Amniotic stem cell (primary cell): ENCODE results near the gene IDUA.

ENCODE experiments used
- DNase-seq: peaks from one replicate; lab custom pipeline; 2025; lab: John Stamatoyannopoulos, UW

IDUA gene

GRCh38 chr4:1015746-1016145, 28.9 kb downstream of the IDUA start:
- no peak for DNase-seq

GRCh38 chr4:1017211-1017610, 30.4 kb downstream of the IDUA start:
- DNase-seq = no peak

DNA sequence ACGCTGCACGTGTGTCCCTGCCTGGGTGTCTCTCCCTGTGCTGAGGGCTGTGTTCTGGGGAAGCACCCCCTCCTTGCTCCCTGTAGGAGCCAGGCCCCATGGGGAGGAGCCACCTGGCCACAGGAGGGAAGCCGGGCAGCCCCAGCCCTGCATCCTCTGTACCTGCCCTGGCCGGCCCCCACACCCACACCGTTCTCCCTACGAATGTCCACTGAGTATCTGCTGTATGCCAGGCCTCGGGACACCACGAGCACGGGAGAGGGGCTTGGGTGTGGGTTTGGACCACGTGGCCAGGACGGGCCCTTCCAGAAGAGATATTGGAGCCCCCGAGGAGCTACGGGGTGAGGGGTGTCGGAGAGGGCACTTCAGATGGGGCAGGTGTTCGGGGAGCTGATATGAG, 30.9 kb downstream of the IDUA start:
- no peak for DNase-seq

- DNase-seq = no peak
Measured at GRCh38 chr4:1018147-1019020, 31.5 kb downstream of the IDUA start.

DNA sequence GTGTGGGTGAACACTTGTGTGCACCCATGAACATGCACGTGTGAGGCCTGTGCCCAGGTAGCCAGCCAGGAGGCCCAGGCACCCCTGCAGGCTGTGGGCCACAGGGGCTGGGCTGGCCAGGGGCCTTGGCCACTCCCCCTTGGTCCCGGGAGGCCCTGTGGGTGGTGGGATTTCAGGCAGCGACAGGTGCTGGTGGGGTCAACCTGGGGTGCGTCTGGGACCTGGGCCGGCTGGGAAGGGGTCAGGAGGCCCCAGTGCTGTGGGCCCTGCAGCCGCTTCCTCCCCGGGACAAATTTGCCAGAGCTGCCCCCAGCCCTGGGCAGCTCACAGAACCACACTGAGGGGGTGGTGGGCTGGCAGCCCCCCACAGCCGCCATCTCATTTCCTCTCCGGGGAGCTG, 32.5 kb downstream of the IDUA start:
- no peak for DNase-seq

DNA sequence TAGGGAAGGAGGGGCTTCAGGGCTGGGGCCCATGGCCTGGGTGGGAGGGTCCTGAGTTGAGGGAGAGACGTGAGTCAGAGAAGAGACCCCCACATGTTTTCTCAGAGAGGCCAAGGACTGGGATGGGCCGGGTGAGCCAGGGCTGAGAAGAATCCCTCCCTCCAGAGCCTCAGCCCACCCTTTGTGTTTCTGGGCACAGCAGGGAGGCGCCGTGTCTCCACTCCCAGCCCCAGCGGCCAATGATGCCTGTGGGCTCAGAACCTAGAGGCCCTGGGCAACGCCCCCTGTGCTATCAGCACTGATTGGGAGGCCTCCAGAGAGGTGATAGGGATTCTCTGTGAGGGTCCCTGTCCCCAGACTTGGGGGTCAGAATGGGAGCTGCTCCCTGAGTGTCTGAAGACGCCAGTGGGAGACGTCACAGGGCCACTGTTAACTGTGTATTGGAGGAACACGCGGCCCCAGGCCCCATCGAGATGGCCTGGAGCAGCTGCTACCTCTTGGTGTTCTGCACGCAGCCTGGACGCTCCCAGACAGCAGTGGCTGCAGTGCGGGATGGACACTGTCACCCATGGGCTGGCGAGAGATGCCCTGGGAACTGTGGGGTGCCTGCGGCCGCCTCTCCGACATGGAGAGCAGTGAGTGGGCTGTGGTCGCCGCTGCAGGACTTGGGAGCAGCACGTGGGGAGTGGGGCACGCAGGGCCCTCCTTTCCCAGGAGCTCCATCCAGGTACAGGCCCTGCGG, 33.1 kb downstream of the IDUA start:
- no peak for DNase-seq

- DNase-seq = no peak
Measured at GRCh38 chr4:1021386-1022050, 34.7 kb downstream of the IDUA start.

- DNase-seq = no peak
Measured at GRCh38 chr4:1022051-1022738, 35.4 kb downstream of the IDUA start.

GRCh38 chr4:1022739-1023066, 35.9 kb downstream of the IDUA start:
- DNase-seq = no peak

GRCh38 chr4:1023075-1023640, 36.3 kb downstream of the IDUA start:
- DNase-seq = no peak

- DNase-seq = no peak
Measured at GRCh38 chr4:1023895-1024740, 37.3 kb downstream of the IDUA start.

DNA sequence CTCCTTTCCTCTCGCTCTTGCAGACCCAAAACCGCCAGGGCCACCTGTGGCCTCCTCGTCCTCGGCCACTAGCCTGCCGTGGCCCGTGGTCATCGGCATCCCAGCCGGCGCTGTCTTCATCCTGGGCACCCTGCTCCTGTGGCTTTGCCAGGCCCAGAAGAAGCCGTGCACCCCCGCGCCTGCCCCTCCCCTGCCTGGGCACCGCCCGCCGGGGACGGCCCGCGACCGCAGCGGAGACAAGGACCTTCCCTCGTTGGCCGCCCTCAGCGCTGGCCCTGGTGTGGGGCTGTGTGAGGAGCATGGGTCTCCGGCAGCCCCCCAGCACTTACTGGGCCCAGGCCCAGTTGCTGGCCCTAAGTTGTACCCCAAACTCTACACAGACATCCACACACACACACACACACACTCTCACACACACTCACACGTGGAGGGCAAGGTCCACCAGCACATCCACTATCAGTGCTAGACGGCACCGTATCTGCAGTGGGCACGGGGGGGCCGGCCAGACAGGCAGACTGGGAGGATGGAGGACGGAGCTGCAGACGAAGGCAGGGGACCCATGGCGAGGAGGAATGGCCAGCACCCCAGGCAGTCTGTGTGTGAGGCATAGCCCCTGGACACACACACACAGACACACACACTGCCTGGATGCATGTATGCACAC, 38.2 kb downstream of the IDUA start:
- no peak for DNase-seq

GRCh38 chr4:1026115-1026514, 39.3 kb downstream of the IDUA start:
- DNase-seq = no peak

DNA sequence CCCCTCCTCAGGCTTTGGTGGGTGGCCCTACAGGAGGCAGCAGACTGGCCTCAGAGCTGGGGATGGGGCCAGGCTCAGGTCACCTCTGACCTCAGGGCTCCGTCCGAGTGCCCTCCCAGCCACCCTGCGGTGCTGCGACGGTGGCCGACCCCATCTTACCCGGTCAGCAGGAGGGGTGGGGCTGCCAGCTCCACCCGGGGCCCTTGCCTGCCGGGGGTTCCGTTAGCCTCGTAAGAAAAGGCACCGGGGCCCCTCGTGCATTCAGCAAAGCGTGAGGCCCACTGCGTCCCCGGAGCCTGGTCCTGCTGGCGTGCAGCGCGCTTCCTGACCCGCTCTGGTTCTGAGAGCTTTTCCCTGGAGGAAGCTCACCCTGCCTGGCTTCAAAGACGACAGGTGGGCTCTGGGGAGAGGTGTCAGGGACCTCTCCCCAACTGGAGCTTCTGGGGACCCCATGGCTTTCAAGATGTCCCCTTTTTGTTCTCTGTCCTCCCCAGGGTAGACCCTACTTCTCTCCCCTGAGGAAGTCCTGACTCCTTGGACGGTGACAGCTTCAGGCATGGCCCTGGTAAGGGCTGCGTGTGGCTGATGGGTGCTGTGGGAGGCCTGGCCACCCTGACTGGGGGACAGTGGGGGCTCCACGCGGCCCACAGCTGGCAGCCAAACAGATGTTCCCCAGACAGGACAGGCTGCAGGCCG, 40.5 kb downstream of the IDUA start:
- DNase-seq = no peak

DNA sequence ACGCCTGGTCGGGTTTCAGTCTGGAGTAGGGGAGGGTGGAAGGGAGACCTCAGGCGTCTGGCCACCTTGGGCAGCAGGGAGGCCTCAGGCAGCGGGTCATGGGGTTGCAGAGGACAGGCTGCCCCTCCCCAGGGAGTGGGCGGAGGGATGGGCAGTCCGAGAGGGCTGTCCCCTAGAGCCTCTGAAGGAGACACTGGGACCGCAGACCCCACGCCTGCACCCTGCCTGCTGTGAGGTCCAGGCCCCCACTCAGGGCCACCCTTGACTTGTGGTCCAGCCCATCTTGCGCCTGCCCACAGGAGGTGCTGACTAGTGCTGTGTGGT, 41.0 kb downstream of the IDUA start:
- DNase-seq = no peak

DNA sequence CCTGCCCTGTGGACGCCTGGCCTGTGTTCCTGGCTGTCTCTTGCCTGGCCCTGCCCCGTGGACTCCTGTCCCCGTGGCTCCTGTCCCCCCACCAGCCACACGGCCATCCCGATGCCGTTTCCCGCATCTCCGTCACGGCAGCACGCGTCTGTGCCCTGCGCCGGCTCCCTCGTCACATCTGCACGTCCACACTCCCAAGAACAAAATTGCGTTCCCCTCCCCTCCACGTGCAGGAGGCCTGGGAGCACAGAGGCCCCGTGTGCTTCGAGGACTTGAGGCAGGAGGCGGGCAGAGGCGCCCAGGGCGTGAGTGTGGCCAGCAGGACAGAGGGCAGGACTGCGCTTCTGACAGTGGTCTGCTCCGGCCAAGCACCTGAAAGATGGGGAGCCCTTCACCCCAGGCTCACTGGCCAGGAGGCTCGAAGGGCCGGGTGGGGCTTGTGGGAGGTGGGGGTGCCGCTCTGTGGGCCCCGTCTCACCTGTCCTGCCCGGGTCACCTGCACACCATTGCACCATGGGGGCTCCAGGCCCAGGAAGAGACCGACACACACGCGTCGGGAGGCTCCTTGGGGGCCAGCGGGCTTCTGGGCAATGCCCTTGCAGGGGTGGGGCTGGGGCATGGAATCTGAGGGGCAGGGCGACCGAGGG, 41.9 kb downstream of the IDUA start:
- no peak for DNase-seq

DNA sequence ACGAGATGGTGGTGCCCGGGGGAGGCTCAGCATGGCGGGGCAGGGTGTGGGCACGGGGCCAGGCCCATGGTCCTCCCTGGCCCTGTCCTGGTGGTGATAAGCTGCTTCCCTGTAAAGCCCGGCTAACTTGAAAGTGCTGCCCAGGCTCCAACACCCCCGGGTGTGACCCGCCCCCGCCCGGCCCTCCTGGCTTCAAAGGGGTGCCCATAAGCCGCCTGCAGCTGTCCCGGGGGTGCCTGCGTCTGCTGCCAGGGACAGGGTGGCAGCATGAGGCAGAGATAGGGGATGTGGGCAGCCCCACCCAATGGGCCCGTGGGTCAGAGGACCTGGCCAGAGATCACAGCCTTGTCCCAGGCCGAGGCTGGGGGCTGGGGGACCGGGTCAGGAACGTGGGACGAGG, 42.7 kb downstream of the IDUA start:
- no peak for DNase-seq

DNA sequence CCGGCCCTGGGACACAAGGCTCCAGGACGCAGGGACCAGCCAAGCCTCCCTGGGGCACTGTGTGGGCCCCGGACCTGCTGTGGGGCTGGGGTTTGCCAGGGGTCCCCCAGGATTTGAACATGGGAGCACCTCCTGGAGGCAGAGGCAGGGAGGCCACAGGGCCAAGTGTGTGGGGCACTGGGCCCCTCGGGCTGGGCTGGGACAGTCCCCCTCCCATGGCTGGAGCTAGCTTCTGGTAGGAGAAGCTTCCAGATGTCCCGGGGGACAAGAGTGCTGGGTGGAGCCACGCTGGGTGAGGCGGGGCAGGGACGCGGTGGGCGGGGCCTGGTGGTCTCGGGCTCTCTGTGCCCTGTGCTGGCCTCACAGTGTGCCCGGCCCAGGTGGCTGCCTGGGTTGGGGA, 43.2 kb downstream of the IDUA start:
- DNase-seq = no peak

DNA sequence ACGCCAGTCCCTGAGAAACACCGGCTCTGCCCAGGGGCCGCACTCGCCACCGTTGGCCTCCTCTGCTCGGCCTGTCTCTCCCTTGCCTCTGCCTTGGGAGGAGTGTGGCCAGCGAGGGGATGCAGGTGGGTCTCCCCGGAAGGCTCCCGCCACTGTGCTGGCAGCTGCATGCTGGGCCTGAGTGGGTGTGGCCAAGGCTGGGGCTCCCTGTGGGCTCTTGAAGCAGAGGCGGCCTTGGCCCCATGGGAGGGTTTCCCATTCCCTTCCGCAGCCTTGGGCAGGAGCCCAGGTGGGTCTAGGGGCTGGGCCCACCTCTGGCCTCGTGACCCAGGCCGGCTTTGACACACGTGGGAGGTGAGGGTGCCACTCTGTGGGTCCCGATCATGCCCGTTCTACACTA, 43.7 kb downstream of the IDUA start:
- no peak for DNase-seq

GRCh38 chr4:1031346-1031745, 44.5 kb downstream of the IDUA start:
- DNase-seq = no peak
